ENCODE data around the gene CASP8.

The CASP8 gene

GRCh38 chr2:201313362-201313761 lies 53.0 kb downstream of the CASP8 start:
- no peaks in the 10 kb centered on the region for H3K27me3 Mint-ChIP-seq (ENCODE audit: low read depth)
- no peak overlapping the region for H3K27ac Mint-ChIP-seq
- H3K4me3 Mint-ChIP-seq = no peak overlapping the region
- no peaks in the 10 kb centered on the region for H3K4me1 Mint-ChIP-seq (ENCODE audit: low read depth)
- peaks cover 66% of the 10 kb centered on the region for H3K9me3 Mint-ChIP-seq
- H3K36me3 Mint-ChIP-seq (ENCODE audit: low read depth) = peaks cover 47% of the 10 kb centered on the region

- Mint-ChIP-seq H3K36me3 (ENCODE audit: low read depth) (peaks cover 49% of the 10 kb centered on the region), H3K4me1 (ENCODE audit: low read depth) (no peaks in the 10 kb centered on the region), H3K4me3 (no peak overlapping the region), H3K9me3 (peaks cover 66% of the 10 kb centered on the region), H3K27ac (no peak overlapping the region), H3K27me3 (ENCODE audit: low read depth) (no peaks in the 10 kb centered on the region)
These were observed 59.2 kb downstream of the CASP8 start for GRCh38 chr2:201319511-201319910.

- no peaks in the 10 kb centered on the region for H3K27me3 Mint-ChIP-seq (ENCODE audit: low read depth)
These were observed 59.9 kb downstream of the CASP8 start for GRCh38 chr2:201320257-201320656.

GRCh38 chr2:201320701-201321100 lies 60.4 kb downstream of the CASP8 start:
- Mint-ChIP-seq H3K4me1 (ENCODE audit: low read depth) (no peaks in the 10 kb centered on the region), H3K27me3 (ENCODE audit: low read depth) (no peaks in the 10 kb centered on the region), H3K9me3 (peaks cover 65% of the 10 kb centered on the region), H3K36me3 (ENCODE audit: low read depth) (peaks cover 47% of the 10 kb centered on the region), H3K4me3 (no peak overlapping the region), H3K27ac (no peak overlapping the region)

More at GRCh38 chr2:201320257-201320656, 59.9 kb downstream of the CASP8 start:
- Mint-ChIP-seq H3K4me1 (ENCODE audit: low read depth) (no peaks in the 10 kb centered on the region), H3K36me3 (ENCODE audit: low read depth) (peaks cover 48% of the 10 kb centered on the region), H3K9me3 (peaks cover 64% of the 10 kb centered on the region), H3K4me3 (no peak overlapping the region), H3K27ac (no peak overlapping the region)

GRCh38 chr2:201322772-201323171 lies 62.4 kb downstream of the CASP8 start:
- Mint-ChIP-seq H3K4me1 (ENCODE audit: low read depth) (no peaks in the 10 kb centered on the region), H3K4me3 (no peak overlapping the region), H3K27ac (no peak overlapping the region), H3K36me3 (ENCODE audit: low read depth) (peaks cover 44% of the 10 kb centered on the region), H3K27me3 (ENCODE audit: low read depth) (no peaks in the 10 kb centered on the region), H3K9me3 (peaks cover 64% of the 10 kb centered on the region)

GRCh38 chr2:201327678-201328077 lies 67.3 kb downstream of the CASP8 start:
- peaks cover 31% of the 10 kb centered on the region for H3K36me3 Mint-ChIP-seq (ENCODE audit: low read depth)
- no peak overlapping the region for H3K27ac Mint-ChIP-seq
- no peaks in the 10 kb centered on the region for H3K4me1 Mint-ChIP-seq (ENCODE audit: low read depth)
- no peak overlapping the region for H3K4me3 Mint-ChIP-seq
- no peaks in the 10 kb centered on the region for H3K27me3 Mint-ChIP-seq (ENCODE audit: low read depth)
- H3K9me3 Mint-ChIP-seq = peaks cover 52% of the 10 kb centered on the region

- Mint-ChIP-seq H3K9me3 (peaks cover 46% of the 10 kb centered on the region), H3K4me1 (ENCODE audit: low read depth) (no peaks in the 10 kb centered on the region), H3K36me3 (ENCODE audit: low read depth) (peaks cover 26% of the 10 kb centered on the region)
These were observed 69.1 kb downstream of the CASP8 start for GRCh38 chr2:201329409-201329808.

More at GRCh38 chr2:201329409-201329808, 69.1 kb downstream of the CASP8 start:
- Mint-ChIP-seq H3K4me3 (no peak overlapping the region), H3K27ac (no peak overlapping the region), H3K27me3 (ENCODE audit: low read depth) (no peaks in the 10 kb centered on the region)
